Body of pancreas (tissue), 4 donors: ENCODE data around the gene AFF3.

Experiments
- CTCF ChIP-seq, 7 experiments: fragments of 450-650 bp in 4 of 7; fragments of 200-600 bp in 3 of 7; sonication (generic) in 3 of 7; IDR thresholded peaks; one replicate each; pipeline ENCODE4 v1.5.1; 2016 to 2019; ENCODE audit warnings: antibody characterized with exemption in 7 of 7
- POLR2A ChIP-seq, 3 donors: fragments of 450-650 bp; IDR thresholded peaks; one replicate each; pipeline ENCODE4 v1.6.1; 2016; ENCODE audit warnings: antibody characterized with exemption in 3 of 3, mild to moderate bottlenecking in 2 of 3

- TF ChIP-seq POLR2A (IDR thresholded peaks at IDR 0.05) (no peak), CTCF (IDR thresholded peaks at IDR 0.05) (no peak)
These were observed 23.2 kb downstream of the AFF3 start for GRCh38 chr2:100119235-100119634.
